OCI-LY3 (cell line): ENCODE results near the gene TUBB4B.

Experiments
- H2AFZ ChIP-seq: fragments of 200-600, 300-600 bp; shearing (Covaris generic); 2 replicates; pipeline ENCODE4 v1.6.0; 2014; ENCODE audit warnings: antibody characterized with exemption, low read depth, low read length
- H3K27ac ChIP-seq: fragments of 200-600, 300-600 bp; sonication (generic); 2 replicates; pipeline ENCODE4 v1.5.1; 2014; ENCODE audit warnings: mild to moderate bottlenecking, low read length, moderate library complexity, mixed read lengths
- H3K27me3 ChIP-seq: fragments of 200-600, 300-600 bp; sonication (generic); 2 replicates; pipeline ENCODE4 v1.6.1; 2014; ENCODE audit warnings: low read depth, low read length, mixed read lengths
- H3K36me3 ChIP-seq: fragments of 200-600, 300-600 bp; sonication (generic); replicated peaks from 2 replicates; pipeline ENCODE3; 2014; ENCODE audit warnings: low read depth, low read length, mixed read lengths
- H3K4me1 ChIP-seq: fragments of 300-600, 200-600 bp; sonication (generic); 2 replicates; pipeline ENCODE4 v1.6.1; 2014; ENCODE audit warnings: low read length, mixed read lengths
- H3K4me2 ChIP-seq: fragments of 200-600, 300-600 bp; sonication (generic); 2 replicates; pipeline ENCODE4 v1.6.1; 2014; ENCODE audit warnings: low read length, mixed read lengths
- H3K4me3 ChIP-seq: fragments of 300-600, 200-600 bp; sonication (generic); 2 replicates; pipeline ENCODE4 v1.5.1; 2014; ENCODE audit warnings: antibody characterized with exemption, mild to moderate bottlenecking, low read length, moderate library complexity
- H3K79me2 ChIP-seq: fragments of 300-600, 200-600 bp; shearing (Covaris generic); 2 replicates; pipeline ENCODE4 v1.6.1; 2014; ENCODE audit warnings: mild to moderate bottlenecking, low read length, mixed read lengths
- H3K9ac ChIP-seq: fragments of 300-600, 200-600 bp; shearing (Covaris generic); 2 replicates; pipeline ENCODE4 v1.6.0; 2014; ENCODE audit warnings: mild to moderate bottlenecking, low read length, moderate library complexity
- H3K9me3 ChIP-seq: fragments of 200-600, 300-600 bp; shearing (Covaris generic); 2 replicates; pipeline ENCODE4 v1.6.1; 2014; ENCODE audit warnings: low read length, mixed read lengths; ENCODE audit not compliant: insufficient read depth
- H4K20me1 ChIP-seq: fragments of 200-600, 300-600 bp; sonication (generic); 2 replicates; pipeline ENCODE4 v1.6.1; 2016; ENCODE audit warnings: low read length, mixed read lengths; ENCODE audit not compliant: insufficient read depth
- CTCF ChIP-seq: fragments of 200-600, 300-600 bp; sonication (generic); IDR thresholded peaks from 2 replicates; pipeline ENCODE4 v1.5.1; 2014; ENCODE audit warnings: antibody characterized with exemption, low read length, low read depth
- EZH2phosphoT487 ChIP-seq: fragments of 200-600 bp; shearing (Covaris generic); IDR thresholded peaks from 2 replicates; pipeline ENCODE4 v1.6.1; 2018; ENCODE audit warnings: antibody characterized with exemption, mixed run types, low read depth

The TUBB4B gene

GRCh38 chr9:137200311-137201204 is 40.5 kb upstream of the TUBB4B start, which contains the start of gene TPRN:
Gene TPRN (minus strand): TSS chr9:137200741. CDS start chr9:137200711, 30 bp downstream.
- H3K27ac ChIP-seq = peak within 1 kb of the TSS; percentile 60
- H3K4me1 ChIP-seq = peaks cover 26% of the 10 kb centered on the region
- peaks cover 41% of the 10 kb centered on the region for H3K79me2 ChIP-seq
- H3K9ac ChIP-seq = peak within 1 kb of the TSS; percentile 76
- H3K27me3 ChIP-seq = no peaks in the 10 kb centered on the region
- H3K9me3 ChIP-seq = no peaks in the 10 kb centered on the region
- H4K20me1 ChIP-seq = no peaks in the 10 kb centered on the region; the same call in 1 of the 2 replicates
- no peaks in the 10 kb centered on the region for H3K36me3 ChIP-seq
- H3K4me3 ChIP-seq = peak within 1 kb of the TSS; percentile 86
- TF ChIP-seq EZH2phosphoT487 (no peak), CTCF (no peak)
- no peak within 1 kb of the TSS for H2AFZ ChIP-seq
- peak within 1 kb of the TSS; percentile 91 for H3K4me2 ChIP-seq

- Histone ChIP-seq H3K4me1 (peaks cover 29% of the 10 kb centered on the region), H3K79me2 (peaks cover 49% of the 10 kb centered on the region), H3K9ac (peak overlapping the region; percentile 76), H3K9me3 (no peaks in the 10 kb centered on the region), H4K20me1 (no peaks in the 10 kb centered on the region; the same call in 1 of the 2 replicates), H3K4me2 (peak overlapping the region; percentile 91), H3K27ac (peak overlapping the region; percentile 60), H2AFZ (no peak overlapping the region), H3K27me3 (no peaks in the 10 kb centered on the region), H3K4me3 (peak overlapping the region; percentile 84), H3K36me3 (no peaks in the 10 kb centered on the region)
- no peak for TF ChIP-seq EZH2phosphoT487
- no peak for TF ChIP-seq CTCF
Observed at GRCh38 chr9:137201205-137201868, 39.8 kb upstream of the TUBB4B start.

- no peak for TF ChIP-seq EZH2phosphoT487
- no peak for TF ChIP-seq CTCF
- Histone ChIP-seq H3K4me1 (peaks cover 33% of the 10 kb centered on the region), H3K36me3 (no peaks in the 10 kb centered on the region), H2AFZ (no peak overlapping the region), H3K9me3 (no peaks in the 10 kb centered on the region), H4K20me1 (no peaks in the 10 kb centered on the region; the same call in 1 of the 2 replicates), H3K79me2 (peaks cover 60% of the 10 kb centered on the region), H3K4me2 (no peak overlapping the region), H3K27ac (no peak overlapping the region), H3K4me3 (no peak overlapping the region), H3K27me3 (no peaks in the 10 kb centered on the region), H3K9ac (no peak overlapping the region)
Observed at GRCh38 chr9:137202966-137203365, 38.1 kb upstream of the TUBB4B start.

- Histone ChIP-seq H3K9me3 (no peaks in the 10 kb centered on the region), H2AFZ (no peak overlapping the region), H3K4me3 (peak overlapping the region; percentile 93), H4K20me1 (no peaks in the 10 kb centered on the region; the same call in 1 of the 2 replicates), H3K27me3 (no peaks in the 10 kb centered on the region), H3K9ac (peak overlapping the region; percentile 83), H3K36me3 (no peaks in the 10 kb centered on the region), H3K27ac (0 out of 2 replicates have a peak overlapping the region, but pooled peaks have one; percentile 30), H3K4me1 (peaks cover 29% of the 10 kb centered on the region), H3K79me2 (peaks cover 60% of the 10 kb centered on the region), H3K4me2 (peak overlapping the region; percentile 95)
- TF ChIP-seq CTCF (no peak), EZH2phosphoT487 (no peak)
Observed at GRCh38 chr9:137204731-137205125, 36.4 kb upstream of the TUBB4B start.
